Urinary bladder (tissue), 4 donors: ENCODE measurements around the gene SH3RF1. TPM values are rescaled to one million over a fixed set of nuclear protein-coding genes. Genes with fewer than 3 reads are reported as not detected.
"Not testable (repeated sequence)": the region's sequence is repeated elsewhere in the genome, so short reads cannot be mapped to it uniquely, and the experiment has no call there.

Source experiments
- DNase-seq: peaks from one replicate; pipeline ENCODE4 v3.0.0-alpha.2; 2015; ENCODE audit errors: extremely low spot score
- H3K27ac ChIP-seq: one replicate; pipeline ENCODE4 v1.5.1; 2013; ENCODE audit warnings: low read depth, mild to moderate bottlenecking, moderate library complexity
- H3K36me3 ChIP-seq: one replicate; pipeline ENCODE4 v1.6.1; 2013; ENCODE audit warnings: mild to moderate bottlenecking, moderate library complexity; ENCODE audit not compliant: insufficient read depth
- H3K4me1 ChIP-seq: one replicate; pipeline ENCODE4 v1.6.1; 2013; ENCODE audit warnings: mild to moderate bottlenecking, moderate library complexity; ENCODE audit not compliant: insufficient read depth
- H3K4me3 ChIP-seq: one replicate; pipeline ENCODE4 v1.5.1; 2013; ENCODE audit warnings: low read depth, low read length
- WGBS: extraction: QIAGEN DNeasy Blood & Tissue Kit; methylation state at CpG from one replicate; pipeline ENCODE4 v1.1.7; 2013; 5-methylcytosine and 5-hydroxymethylcytosine counted together
- polyA plus RNA-seq: library from polyadenylated mRNA; stranded (reverse); fragments of 200-250 nt; gene quantifications from one replicate; pipeline ENCODE4 v1.2.3, GENCODE V29; 2013
- total RNA-seq: library from RNA; depleted of rRNA; stranded (reverse); fragments of >200 nt; gene quantifications from one replicate; pipeline ENCODE4 v1.2.3, GENCODE V29; 2014
- donor health status: healthy with polysubstance abuse.
- donor health status: healthy.

SH3RF1 gene
- total and polyA plus RNA-seq, 2 donors: 7.7 to 11.1 TPM

GRCh38 chr4:169220447-169220846 lies 50.3 kb downstream of the SH3RF1 start:
- Histone ChIP-seq H3K4me1 (no peaks in the 10 kb centered on the region), H3K27ac (no peak overlapping the region), H3K4me3 (no peak overlapping the region), H3K36me3 (no peaks in the 10 kb centered on the region)
- no peak for DNase-seq
- 92% methylated on average over 3 of the region's 3 CpGs for WGBS

GRCh38 chr4:169219440-169219839 lies 51.3 kb downstream of the SH3RF1 start:
- Histone ChIP-seq H3K36me3 (no peaks in the 10 kb centered on the region), H3K27ac (no peak overlapping the region), H3K4me3 (no peak overlapping the region), H3K4me1 (no peaks in the 10 kb centered on the region)
- WGBS: 83% methylated on average over 2 of the region's 2 CpGs
- DNase-seq: no peak

GRCh38 chr4:169215656-169216055 lies 55.1 kb downstream of the SH3RF1 start:
- Histone ChIP-seq H3K36me3 (no peaks in the 10 kb centered on the region), H3K4me1 (no peaks in the 10 kb centered on the region), H3K4me3 (no peak overlapping the region), H3K27ac (no peak overlapping the region)
- no peak for DNase-seq
- 82% methylated on average over 4 of the region's 4 CpGs for WGBS

GRCh38 chr4:169212981-169213380 lies 57.8 kb downstream of the SH3RF1 start:
- Histone ChIP-seq H3K4me3 (no peak overlapping the region), H3K36me3 (no peaks in the 10 kb centered on the region), H3K27ac (no peak overlapping the region), H3K4me1 (no peaks in the 10 kb centered on the region)
- WGBS: 88% methylated on average over 2 of the region's 2 CpGs
- DNase-seq: no peak

GRCh38 chr4:169210504-169211118 lies 60.1 kb downstream of the SH3RF1 start:
- Histone ChIP-seq H3K4me1 (no peaks in the 10 kb centered on the region), H3K27ac (no peak overlapping the region), H3K36me3 (no peaks in the 10 kb centered on the region), H3K4me3 (no peak overlapping the region)
- WGBS: 93% methylated on average over 3 of the region's 3 CpGs
- no peak for DNase-seq

- Histone ChIP-seq H3K4me1 (no peaks in the 10 kb centered on the region), H3K4me3 (no peak overlapping the region), H3K27ac (no peak overlapping the region), H3K36me3 (no peaks in the 10 kb centered on the region)
- DNase-seq: no peak
- WGBS: 81% methylated on average over 5 of the region's 5 CpGs
Measured at GRCh38 chr4:169209388-169209883, 61.3 kb downstream of the SH3RF1 start.

- no peak for DNase-seq
- Histone ChIP-seq H3K4me3 (no peak overlapping the region), H3K27ac (no peak overlapping the region), H3K36me3 (no peaks in the 10 kb centered on the region), H3K4me1 (no peaks in the 10 kb centered on the region)
- 91% methylated on average over 1 of the region's 1 CpG for WGBS
Measured at GRCh38 chr4:169208516-169208915, 62.2 kb downstream of the SH3RF1 start.

- H3K27ac ChIP-seq: no peak overlapping the region
- DNase-seq: no peak
- H3K36me3 ChIP-seq: no peaks in the 10 kb centered on the region
- no peaks in the 10 kb centered on the region for H3K4me1 ChIP-seq
- 79% methylated on average over 3 of the region's 3 CpGs for WGBS
- H3K4me3 ChIP-seq: no peak overlapping the region
Measured at GRCh38 chr4:169208090-169208455, 62.7 kb downstream of the SH3RF1 start.

GRCh38 chr4:169207436-169208089 lies 63.2 kb downstream of the SH3RF1 start:
- no peak for DNase-seq
- H3K4me1 ChIP-seq: no peaks in the 10 kb centered on the region
- H3K27ac ChIP-seq: no peak overlapping the region
- 86% methylated on average over 2 of the region's 2 CpGs for WGBS
- no peak overlapping the region for H3K4me3 ChIP-seq
- H3K36me3 ChIP-seq: no peaks in the 10 kb centered on the region

GRCh38 chr4:169205744-169206080 lies 65.0 kb downstream of the SH3RF1 start:
- no peaks in the 10 kb centered on the region for H3K4me1 ChIP-seq

GRCh38 chr4:169205075-169205743 lies 65.5 kb downstream of the SH3RF1 start:
- WGBS: 47% methylated on average over 3 of the region's 3 CpGs
- Histone ChIP-seq H3K4me3 (no peak overlapping the region), H3K36me3 (no peaks in the 10 kb centered on the region), H3K27ac (no peak overlapping the region), H3K4me1 (no peaks in the 10 kb centered on the region)
- DNase-seq: no peak

More at GRCh38 chr4:169205744-169206080, 65.0 kb downstream of the SH3RF1 start:
- H3K27ac ChIP-seq: no peak overlapping the region
- no peak overlapping the region for H3K4me3 ChIP-seq
- no peaks in the 10 kb centered on the region for H3K36me3 ChIP-seq
- no peak for DNase-seq

GRCh38 chr4:169203891-169204290 lies 66.9 kb downstream of the SH3RF1 start:
- Histone ChIP-seq H3K27ac (no peak overlapping the region), H3K36me3 (no peaks in the 10 kb centered on the region), H3K4me1 (no peaks in the 10 kb centered on the region), H3K4me3 (no peak overlapping the region)
- DNase-seq: no peak
- WGBS: 78% methylated on average over 6 of the region's 6 CpGs

- H3K36me3 ChIP-seq, H3K4me3 ChIP-seq, H3K4me1 ChIP-seq, H3K27ac ChIP-seq, DNase-seq: not testable (repeated sequence)
- WGBS: 87% methylated on average over 4 of the region's 4 CpGs
Measured at GRCh38 chr4:169203278-169203677, 67.5 kb downstream of the SH3RF1 start.

GRCh38 chr4:169202878-169203277 lies 67.9 kb downstream of the SH3RF1 start:
- Histone ChIP-seq H3K4me1 (no peaks in the 10 kb centered on the region), H3K4me3 (no peak overlapping the region), H3K36me3 (no peaks in the 10 kb centered on the region), H3K27ac (no peak overlapping the region)
- no peak for DNase-seq
- 46% methylated on average over 1 of the region's 1 CpG for WGBS
